GM11168 (cell line): Measurements from ENCODE around the gene IFITM2.
"Not testable (repeated sequence)": the region's sequence is repeated elsewhere in the genome, so short reads cannot be mapped to it uniquely, and the experiment has no call there.

Experiments used
- in situ Hi-C: fragments of 300-500 bp; cut with MboI; formaldehyde crosslinking; loops from one replicate; pipeline ENCODE4 v1.12.0; 2022; ENCODE audit warnings: low sequenced_read_pairs; ENCODE audit not compliant: unreplicated experiment

Gene IFITM2

GRCh38 chr11:335779-336658 lies 28.4 kb downstream of the IFITM2 start:
- in situ Hi-C loops: no loop called here

- in situ Hi-C loops: no loop called here
Observed at GRCh38 chr11:336659-337198, 29.1 kb downstream of the IFITM2 start.

GRCh38 chr11:337711-338110 lies 30.1 kb downstream of the IFITM2 start:
- in situ Hi-C loops: no loop called here

- in situ Hi-C loops: no loop called here
Observed at GRCh38 chr11:339963-340362, 32.3 kb downstream of the IFITM2 start.

GRCh38 chr11:340539-341512 lies 33.2 kb downstream of the IFITM2 start:
- in situ Hi-C loops: no loop called here

- in situ Hi-C loops: no loop called here
Observed at GRCh38 chr11:342328-342727, 34.7 kb downstream of the IFITM2 start.

- in situ Hi-C loops: loop anchor here (5.0 kb wide), 1 partner anchor 43 kb away; no protein-coding TSS in a partner anchor
Observed at GRCh38 chr11:344836-345578, 37.4 kb downstream of the IFITM2 start.

- in situ Hi-C loops: loop anchor here (5.0 kb wide), 1 partner anchor 44 kb away; no protein-coding TSS in a partner anchor
Observed at GRCh38 chr11:346529-346928, 38.9 kb downstream of the IFITM2 start.

GRCh38 chr11:349270-349954 lies 41.8 kb downstream of the IFITM2 start:
- in situ Hi-C loops: loop anchor here (5.0 kb wide), 1 partner anchor 47 kb away; no protein-coding TSS in a partner anchor

GRCh38 chr11:350033-350722 lies 42.6 kb downstream of the IFITM2 start:
- in situ Hi-C loops: not testable (repeated sequence)

GRCh38 chr11:350723-351255 lies 43.2 kb downstream of the IFITM2 start:
- in situ Hi-C loops: no loop called here

GRCh38 chr11:351411-351810 lies 43.8 kb downstream of the IFITM2 start:
- in situ Hi-C loops: no loop called here

GRCh38 chr11:352456-353031 lies 44.9 kb downstream of the IFITM2 start:
- in situ Hi-C loops: no loop called here

GRCh38 chr11:353179-353873 lies 45.7 kb downstream of the IFITM2 start:
- in situ Hi-C loops: no loop called here

- in situ Hi-C loops: loop anchor here (5.0 kb wide), 1 partner anchor 149 kb away; the partner anchor contains the start of genes BET1L and RIC8A
Observed at GRCh38 chr11:355581-356458, 48.2 kb downstream of the IFITM2 start.

GRCh38 chr11:356610-357009 lies 49.0 kb downstream of the IFITM2 start:
- in situ Hi-C loops: loop anchor here (5.0 kb wide), 1 partner anchor 149 kb away; the partner anchor contains the start of genes BET1L and RIC8A
